ENCODE results near the gene PRM3.

DNA sequence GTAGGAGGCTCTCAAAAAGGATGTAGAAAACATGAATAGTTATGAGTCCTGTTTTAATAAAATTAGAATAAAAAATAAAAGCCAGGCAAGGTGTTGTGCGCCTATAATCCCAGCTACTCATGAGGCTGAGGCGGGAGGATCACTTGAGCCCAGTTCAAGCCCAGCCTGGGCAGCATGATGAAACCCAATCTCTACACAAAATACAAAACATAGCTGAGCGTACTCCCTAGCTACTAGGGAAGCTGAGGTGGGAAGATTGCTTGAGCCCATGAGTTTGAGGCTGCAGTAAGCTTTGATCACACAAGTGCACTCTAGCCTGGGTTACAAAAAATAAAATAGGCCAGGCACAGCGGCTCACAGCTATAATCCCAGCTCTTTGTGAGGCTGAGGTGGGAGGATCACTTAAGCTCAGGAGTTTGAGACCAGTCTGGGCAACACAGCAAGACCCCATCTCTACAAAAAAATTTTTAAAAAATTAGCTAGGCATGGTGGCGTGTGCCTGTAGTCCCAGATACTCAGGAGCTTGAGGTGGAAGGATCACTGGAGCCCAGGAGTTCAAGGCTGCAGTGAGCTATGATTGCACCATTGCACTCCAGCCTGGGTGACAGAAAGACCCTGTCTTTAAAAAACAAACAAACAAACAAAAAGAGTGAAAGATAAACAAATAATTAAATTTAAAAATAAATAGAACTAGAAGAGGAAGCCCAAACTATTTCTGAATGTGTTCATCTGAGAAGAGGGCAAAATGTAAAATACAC lies 24.9 kb upstream of the PRM3 start:
- no peak for TF ChIP-seq POLR2AphosphoS5 (IDR thresholded peaks at IDR 0.05)
- TF ChIP-seq, protein P1, sequence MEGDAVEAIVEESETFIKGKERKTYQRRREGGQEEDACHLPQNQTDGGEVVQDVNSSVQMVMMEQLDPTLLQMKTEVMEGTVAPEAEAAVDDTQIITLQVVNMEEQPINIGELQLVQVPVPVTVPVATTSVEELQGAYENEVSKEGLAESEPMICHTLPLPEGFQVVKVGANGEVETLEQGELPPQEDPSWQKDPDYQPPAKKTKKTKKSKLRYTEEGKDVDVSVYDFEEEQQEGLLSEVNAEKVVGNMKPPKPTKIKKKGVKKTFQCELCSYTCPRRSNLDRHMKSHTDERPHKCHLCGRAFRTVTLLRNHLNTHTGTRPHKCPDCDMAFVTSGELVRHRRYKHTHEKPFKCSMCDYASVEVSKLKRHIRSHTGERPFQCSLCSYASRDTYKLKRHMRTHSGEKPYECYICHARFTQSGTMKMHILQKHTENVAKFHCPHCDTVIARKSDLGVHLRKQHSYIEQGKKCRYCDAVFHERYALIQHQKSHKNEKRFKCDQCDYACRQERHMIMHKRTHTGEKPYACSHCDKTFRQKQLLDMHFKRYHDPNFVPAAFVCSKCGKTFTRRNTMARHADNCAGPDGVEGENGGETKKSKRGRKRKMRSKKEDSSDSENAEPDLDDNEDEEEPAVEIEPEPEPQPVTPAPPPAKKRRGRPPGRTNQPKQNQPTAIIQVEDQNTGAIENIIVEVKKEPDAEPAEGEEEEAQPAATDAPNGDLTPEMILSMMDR (IDR thresholded peaks at IDR 0.05; ENCODE audit: poor library complexity, severe bottlenecking) = no peak
- TF ChIP-seq SMC3 (conservative IDR thresholded peaks at IDR 0.05; ENCODE audit: poor library complexity) = no peak
- TF ChIP-seq TAF1 (IDR thresholded peaks at IDR 0.05; ENCODE audit: low read depth) = no peak
